Activated naive CD4-positive, alpha-beta T cell treated with anti-CD3 and anti-CD28 coated beads, Interleukin-2, amount 50 U/mL, for 24 hours (primary cell): ENCODE measurements around the gene MTX3.

Experiments used
- H3K27ac Mint-ChIP-seq: one replicate; pipeline ENCODE4 v1.8.0; 2021; ENCODE audit warnings: mild to moderate bottlenecking, mixed read lengths
- H3K27me3 Mint-ChIP-seq: one replicate; pipeline ENCODE4 v1.8.0; 2021; ENCODE audit warnings: mixed read lengths
- H3K36me3 Mint-ChIP-seq: one replicate; pipeline ENCODE4 v1.8.0; 2021; ENCODE audit warnings: mixed read lengths
- H3K4me1 Mint-ChIP-seq: one replicate; pipeline ENCODE4 v1.8.0; 2021; ENCODE audit warnings: mixed read lengths
- H3K4me3 Mint-ChIP-seq: one replicate; pipeline ENCODE4 v1.8.0; 2021; ENCODE audit warnings: mild to moderate bottlenecking, mixed read lengths
- H3K9me3 Mint-ChIP-seq: one replicate; pipeline ENCODE4 v1.8.0; 2021; ENCODE audit warnings: mixed read lengths

Gene MTX3

GRCh38 chr5:79992891-79993657, 2.0 kb upstream of the MTX3 start:
- H3K9me3 Mint-ChIP-seq = no peaks in the 10 kb centered on the region
- H3K4me3 Mint-ChIP-seq = no peak overlapping the region
- peaks cover 40% of the 10 kb centered on the region for H3K4me1 Mint-ChIP-seq
- peaks cover 3% of the 10 kb centered on the region for H3K27me3 Mint-ChIP-seq
- peak overlapping the region; percentile 68 for H3K27ac Mint-ChIP-seq
- peaks cover 14% of the 10 kb centered on the region for H3K36me3 Mint-ChIP-seq

DNA sequence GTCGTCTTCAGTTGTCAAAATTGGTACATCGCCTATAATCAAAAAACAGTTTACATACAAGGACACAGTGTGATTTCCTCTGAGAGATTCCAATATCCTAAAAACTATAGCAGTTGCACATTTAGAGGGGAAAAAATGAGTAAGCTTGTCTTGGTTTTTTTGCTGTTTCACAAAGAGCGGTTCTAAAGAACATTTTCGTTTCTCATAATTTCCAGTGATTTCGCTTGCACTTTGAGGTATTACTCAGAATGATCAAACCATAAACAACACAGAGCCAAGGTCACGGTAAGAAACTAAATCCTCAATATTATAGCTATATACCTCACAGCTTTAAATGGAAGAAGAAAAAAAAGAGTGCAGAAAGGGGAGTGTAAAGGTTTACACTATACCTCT, 861 bp downstream of the MTX3 start:
- Mint-ChIP-seq H3K4me3 (peak overlapping the region; percentile 96), H3K36me3 (peaks cover 22% of the 10 kb centered on the region), H3K27me3 (peaks cover under 1% of the 10 kb centered on the region), H3K9me3 (no peaks in the 10 kb centered on the region), H3K27ac (peak overlapping the region; percentile 99), H3K4me1 (peaks cover 50% of the 10 kb centered on the region)

DNA sequence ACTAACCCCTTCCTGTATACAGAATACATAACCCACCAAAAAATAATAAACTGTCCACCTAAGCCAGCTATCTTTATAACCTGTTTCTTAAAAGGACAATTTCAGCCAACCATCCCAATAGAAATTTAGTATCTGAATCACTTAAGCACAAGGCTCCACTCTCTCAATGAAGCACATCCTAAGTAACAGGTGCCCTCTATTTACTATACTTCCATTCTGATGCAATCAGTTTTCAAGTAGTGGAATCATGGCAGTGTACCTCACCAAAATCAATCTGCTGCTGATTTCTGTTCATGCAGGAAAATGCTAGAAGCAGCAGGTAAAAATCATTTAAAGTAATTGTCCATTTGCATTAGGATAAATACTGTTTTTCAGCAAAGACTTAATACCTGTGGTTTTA, 4.8 kb downstream of the MTX3 start:
- H3K9me3 Mint-ChIP-seq = no peaks in the 10 kb centered on the region
- H3K4me3 Mint-ChIP-seq = no peak overlapping the region
- H3K4me1 Mint-ChIP-seq = peaks cover 66% of the 10 kb centered on the region
- peaks cover 31% of the 10 kb centered on the region for H3K36me3 Mint-ChIP-seq
- H3K27ac Mint-ChIP-seq = peak overlapping the region; percentile 97
- H3K27me3 Mint-ChIP-seq = no peaks in the 10 kb centered on the region

DNA sequence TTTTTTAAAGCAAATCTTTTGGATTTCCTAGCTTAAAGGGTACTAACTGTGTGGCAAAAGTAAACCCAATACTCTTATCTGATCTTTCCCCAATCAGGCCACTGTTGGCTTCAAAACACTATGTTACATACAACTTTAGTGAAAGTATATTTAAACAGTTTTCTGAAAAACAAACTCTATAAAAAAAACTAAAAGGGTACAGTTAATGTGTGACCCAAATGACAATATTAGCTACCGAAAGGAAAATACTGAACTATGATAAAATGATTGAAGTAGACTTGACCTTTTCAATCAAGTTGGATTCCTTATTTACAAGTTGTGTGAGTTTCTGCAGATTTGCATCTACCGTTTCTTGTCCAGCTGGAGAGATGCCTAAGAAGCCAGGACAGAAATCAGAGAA, 5.8 kb downstream of the MTX3 start:
- Mint-ChIP-seq H3K4me1 (peaks cover 71% of the 10 kb centered on the region), H3K9me3 (no peaks in the 10 kb centered on the region), H3K27ac (peak overlapping the region; percentile 65), H3K4me3 (no peak overlapping the region), H3K27me3 (no peaks in the 10 kb centered on the region), H3K36me3 (peaks cover 34% of the 10 kb centered on the region)

DNA sequence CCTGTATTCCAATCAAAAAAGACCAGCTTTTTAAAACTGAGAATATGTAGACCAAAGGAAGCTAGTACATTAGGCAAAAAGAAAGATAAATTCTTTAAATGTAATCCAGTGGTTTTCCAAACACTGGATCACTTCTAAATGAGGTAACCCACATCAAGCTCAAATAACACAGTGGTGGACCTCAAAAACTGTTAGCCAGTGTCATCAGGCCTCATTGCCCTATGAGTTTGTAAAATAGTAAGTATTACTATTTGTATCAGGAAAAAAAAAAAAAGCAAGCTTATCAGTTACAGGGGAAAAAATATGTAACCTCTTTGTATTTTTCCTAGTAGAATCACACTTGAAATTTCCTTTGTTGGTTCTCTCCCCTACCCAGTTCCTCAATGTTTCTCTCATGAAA, 6.7 kb downstream of the MTX3 start:
- Mint-ChIP-seq H3K27ac (peak overlapping the region; percentile 87), H3K36me3 (peaks cover 33% of the 10 kb centered on the region), H3K4me3 (no peak overlapping the region), H3K4me1 (peaks cover 63% of the 10 kb centered on the region), H3K27me3 (no peaks in the 10 kb centered on the region), H3K9me3 (no peaks in the 10 kb centered on the region)

DNA sequence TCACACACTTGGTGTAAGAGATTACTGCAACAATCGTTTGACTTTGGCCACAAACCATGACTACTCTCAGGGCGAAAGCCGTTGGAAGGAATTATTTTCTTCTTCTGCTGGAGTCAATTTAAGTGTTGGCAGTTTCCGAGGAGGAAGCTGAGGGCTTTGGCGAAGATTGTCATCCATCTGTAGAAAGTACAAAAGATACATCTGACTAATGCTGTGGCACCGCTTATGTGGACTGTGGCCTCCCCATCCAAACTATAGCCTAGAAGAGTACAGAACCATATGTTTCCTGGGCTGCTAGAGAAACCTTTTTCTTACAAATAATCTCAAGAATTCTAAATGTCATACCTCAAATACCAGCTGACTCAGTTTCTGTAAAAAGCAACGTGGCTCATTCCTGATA, 7.4 kb downstream of the MTX3 start:
- H3K27ac Mint-ChIP-seq = peak overlapping the region; percentile 87
- H3K4me1 Mint-ChIP-seq = peaks cover 56% of the 10 kb centered on the region

GRCh38 chr5:79982136-79982535, 8.9 kb downstream of the MTX3 start:
- H3K27ac Mint-ChIP-seq = peak overlapping the region; percentile 79
- H3K9me3 Mint-ChIP-seq = no peaks in the 10 kb centered on the region
- H3K36me3 Mint-ChIP-seq = peaks cover 39% of the 10 kb centered on the region
- no peak overlapping the region for H3K4me3 Mint-ChIP-seq
- H3K4me1 Mint-ChIP-seq = peaks cover 49% of the 10 kb centered on the region
- H3K27me3 Mint-ChIP-seq = no peaks in the 10 kb centered on the region

More for the DNA sequence above, 7.4 kb downstream of the MTX3 start:
- Mint-ChIP-seq H3K9me3 (no peaks in the 10 kb centered on the region), H3K4me3 (no peak overlapping the region), H3K36me3 (peaks cover 33% of the 10 kb centered on the region), H3K27me3 (no peaks in the 10 kb centered on the region)

GRCh38 chr5:79976759-79977515, 14.1 kb downstream of the MTX3 start:
- H3K36me3 Mint-ChIP-seq = peaks cover 27% of the 10 kb centered on the region
- H3K4me1 Mint-ChIP-seq = peaks cover 17% of the 10 kb centered on the region
- H3K27me3 Mint-ChIP-seq = no peaks in the 10 kb centered on the region
- no peak overlapping the region for H3K27ac Mint-ChIP-seq
- H3K9me3 Mint-ChIP-seq = no peaks in the 10 kb centered on the region
- no peak overlapping the region for H3K4me3 Mint-ChIP-seq

GRCh38 chr5:79975422-79975821, 15.6 kb downstream of the MTX3 start:
- Mint-ChIP-seq H3K4me3 (no peak overlapping the region), H3K27me3 (no peaks in the 10 kb centered on the region), H3K27ac (no peak overlapping the region), H3K4me1 (peaks cover 3% of the 10 kb centered on the region), H3K9me3 (no peaks in the 10 kb centered on the region), H3K36me3 (peaks cover 24% of the 10 kb centered on the region)

GRCh38 chr5:79974886-79975285, 16.2 kb downstream of the MTX3 start:
- no peaks in the 10 kb centered on the region for H3K4me1 Mint-ChIP-seq
- no peaks in the 10 kb centered on the region for H3K9me3 Mint-ChIP-seq
- H3K36me3 Mint-ChIP-seq = peaks cover 22% of the 10 kb centered on the region
- H3K27me3 Mint-ChIP-seq = peaks cover 2% of the 10 kb centered on the region
- H3K4me3 Mint-ChIP-seq = no peak overlapping the region
- no peak overlapping the region for H3K27ac Mint-ChIP-seq

DNA sequence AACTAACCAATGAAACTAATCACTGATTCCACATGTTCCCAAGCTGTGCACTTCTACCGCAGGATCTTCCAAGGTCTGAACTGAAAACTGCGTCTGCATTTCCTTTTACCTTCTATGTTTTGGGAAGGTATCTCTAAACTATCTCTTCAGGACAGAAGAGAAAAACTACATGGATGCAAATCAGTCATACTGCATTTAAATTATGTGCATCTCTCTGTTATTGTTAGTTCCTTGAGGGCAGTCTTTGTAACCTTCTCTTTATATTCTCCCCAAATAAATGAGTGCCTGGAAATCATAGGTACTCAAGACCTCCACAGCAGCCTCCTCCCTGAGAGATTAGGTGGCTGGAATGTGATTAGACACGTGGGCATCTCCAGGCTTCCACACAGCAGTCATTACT, 17.1 kb downstream of the MTX3 start:
- H3K4me1 Mint-ChIP-seq = no peaks in the 10 kb centered on the region
- peaks cover 2% of the 10 kb centered on the region for H3K27me3 Mint-ChIP-seq
- H3K4me3 Mint-ChIP-seq = no peak overlapping the region
- H3K9me3 Mint-ChIP-seq = no peaks in the 10 kb centered on the region
- peaks cover 19% of the 10 kb centered on the region for H3K36me3 Mint-ChIP-seq
- H3K27ac Mint-ChIP-seq = no peak overlapping the region

DNA sequence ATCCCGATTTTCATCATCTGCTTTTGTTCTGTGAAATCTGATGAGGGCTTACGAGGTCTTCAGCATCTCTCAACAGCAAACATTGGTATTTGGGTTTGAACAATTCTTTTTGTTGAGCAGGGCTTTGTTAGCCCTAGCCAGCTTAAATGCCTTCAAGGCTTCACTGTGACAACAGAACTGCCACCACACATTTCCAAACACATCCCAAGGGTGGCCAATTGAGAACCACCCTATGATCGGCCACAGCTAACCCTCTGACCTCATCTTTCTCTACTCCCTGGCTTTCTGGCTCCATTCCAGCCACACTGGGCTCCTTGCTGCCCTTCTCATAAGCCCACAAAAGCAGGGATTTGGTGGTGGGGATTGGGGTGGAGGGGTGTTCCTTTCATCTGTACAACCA, 17.6 kb downstream of the MTX3 start:
- H3K27ac Mint-ChIP-seq = no peak overlapping the region

DNA sequence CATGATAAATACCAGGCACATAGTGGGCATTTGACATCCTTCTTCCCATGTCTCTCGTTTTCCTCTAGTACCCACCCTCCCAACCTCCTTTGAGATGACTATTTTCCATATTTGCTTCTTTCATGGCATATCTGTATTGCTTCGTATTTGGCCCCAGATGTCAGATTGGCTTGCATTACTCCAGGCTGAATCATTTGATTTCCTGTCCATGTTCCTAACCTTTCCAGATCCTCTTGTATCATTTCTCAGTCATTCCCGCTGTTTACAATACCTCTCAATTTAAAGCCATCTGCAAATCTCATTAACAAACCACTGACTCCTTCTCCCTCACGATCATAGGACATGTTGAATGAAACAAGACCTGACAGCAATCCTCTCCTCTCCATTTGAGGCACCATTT, 19.9 kb downstream of the MTX3 start:
- no peaks in the 10 kb centered on the region for H3K4me1 Mint-ChIP-seq
- H3K4me3 Mint-ChIP-seq = no peak overlapping the region
- H3K27ac Mint-ChIP-seq = no peak overlapping the region
- no peaks in the 10 kb centered on the region for H3K9me3 Mint-ChIP-seq
- H3K36me3 Mint-ChIP-seq = peaks cover 3% of the 10 kb centered on the region
- peaks cover 7% of the 10 kb centered on the region for H3K27me3 Mint-ChIP-seq

More for the DNA sequence above, 17.6 kb downstream of the MTX3 start:
- Mint-ChIP-seq H3K4me1 (no peaks in the 10 kb centered on the region), H3K4me3 (no peak overlapping the region), H3K27me3 (peaks cover 2% of the 10 kb centered on the region), H3K9me3 (no peaks in the 10 kb centered on the region), H3K36me3 (peaks cover 18% of the 10 kb centered on the region)

- no peaks in the 10 kb centered on the region for H3K36me3 Mint-ChIP-seq
- no peaks in the 10 kb centered on the region for H3K4me1 Mint-ChIP-seq
Observed at GRCh38 chr5:79966448-79966847, 24.6 kb downstream of the MTX3 start.

DNA sequence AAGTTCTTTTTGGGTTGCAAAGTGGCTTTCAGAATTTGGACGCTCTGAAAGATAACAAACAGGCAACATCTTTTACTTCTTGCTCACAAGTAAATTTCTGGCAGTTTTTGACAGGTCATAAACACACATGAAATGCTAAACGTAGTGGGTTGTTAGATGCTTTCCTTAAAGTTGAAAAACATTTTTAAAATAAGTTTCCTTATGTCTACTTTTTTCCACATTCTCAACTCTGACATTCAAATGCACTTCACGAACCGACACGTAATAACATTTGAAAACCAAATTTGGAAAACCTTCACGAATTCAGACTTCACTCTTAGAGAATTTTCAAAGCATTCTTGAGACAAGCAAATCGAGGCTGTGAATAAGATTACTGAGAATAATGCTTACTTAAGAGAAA, 26.9 kb downstream of the MTX3 start:
- H3K4me3 Mint-ChIP-seq = no peak overlapping the region
- H3K27ac Mint-ChIP-seq = no peak overlapping the region
- peaks cover 5% of the 10 kb centered on the region for H3K27me3 Mint-ChIP-seq
- H3K9me3 Mint-ChIP-seq = no peaks in the 10 kb centered on the region
- H3K36me3 Mint-ChIP-seq = no peaks in the 10 kb centered on the region
- no peaks in the 10 kb centered on the region for H3K4me1 Mint-ChIP-seq

More at GRCh38 chr5:79966448-79966847, 24.6 kb downstream of the MTX3 start:
- H3K9me3 Mint-ChIP-seq = no peaks in the 10 kb centered on the region
- H3K4me3 Mint-ChIP-seq = no peak overlapping the region
- peaks cover 7% of the 10 kb centered on the region for H3K27me3 Mint-ChIP-seq
- H3K27ac Mint-ChIP-seq = no peak overlapping the region
